ENCODE data around the gene SEMA5A.

DNA sequence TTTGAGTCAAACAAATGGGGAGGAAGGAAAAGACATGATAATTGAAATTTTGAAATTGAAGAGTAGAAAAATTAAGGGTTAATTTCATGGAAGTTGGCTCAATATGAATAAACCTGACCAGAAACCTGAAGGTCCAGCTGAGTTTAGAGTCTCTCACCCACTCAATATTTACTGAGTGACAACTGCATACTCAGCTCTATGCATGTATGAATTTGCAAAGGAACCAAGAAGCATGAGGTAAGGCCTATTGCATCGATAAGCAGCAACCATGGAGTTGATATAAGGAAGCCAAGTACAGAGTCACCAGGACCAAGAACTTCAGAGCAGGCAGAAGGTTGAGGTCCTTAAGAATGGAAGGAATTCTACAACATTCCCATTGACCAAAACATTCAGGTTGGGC is 163.4 kb downstream of the SEMA5A start:
- TF ChIP-seq, protein P1, sequence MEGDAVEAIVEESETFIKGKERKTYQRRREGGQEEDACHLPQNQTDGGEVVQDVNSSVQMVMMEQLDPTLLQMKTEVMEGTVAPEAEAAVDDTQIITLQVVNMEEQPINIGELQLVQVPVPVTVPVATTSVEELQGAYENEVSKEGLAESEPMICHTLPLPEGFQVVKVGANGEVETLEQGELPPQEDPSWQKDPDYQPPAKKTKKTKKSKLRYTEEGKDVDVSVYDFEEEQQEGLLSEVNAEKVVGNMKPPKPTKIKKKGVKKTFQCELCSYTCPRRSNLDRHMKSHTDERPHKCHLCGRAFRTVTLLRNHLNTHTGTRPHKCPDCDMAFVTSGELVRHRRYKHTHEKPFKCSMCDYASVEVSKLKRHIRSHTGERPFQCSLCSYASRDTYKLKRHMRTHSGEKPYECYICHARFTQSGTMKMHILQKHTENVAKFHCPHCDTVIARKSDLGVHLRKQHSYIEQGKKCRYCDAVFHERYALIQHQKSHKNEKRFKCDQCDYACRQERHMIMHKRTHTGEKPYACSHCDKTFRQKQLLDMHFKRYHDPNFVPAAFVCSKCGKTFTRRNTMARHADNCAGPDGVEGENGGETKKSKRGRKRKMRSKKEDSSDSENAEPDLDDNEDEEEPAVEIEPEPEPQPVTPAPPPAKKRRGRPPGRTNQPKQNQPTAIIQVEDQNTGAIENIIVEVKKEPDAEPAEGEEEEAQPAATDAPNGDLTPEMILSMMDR (IDR thresholded peaks at IDR 0.05), result no peak
- no peak for TF ChIP-seq POLR2A (IDR thresholded peaks at IDR 0.05)
